Effector memory CD8-positive, alpha-beta T cell (primary cell): Measurements from ENCODE around the gene TBL2.
"Not testable (repeated sequence)": the region's sequence is repeated elsewhere in the genome, so short reads cannot be mapped to it uniquely, and the experiment has no call there.

Source experiments
- ATAC-seq: fragments of 150-1000 bp; cut with Tn5 transposase; replicated peaks from 2 replicates; pipeline ENCODE4 v1.10.0; 2021; ENCODE audit warnings: mild to moderate bottlenecking, moderate library complexity
- DNase-seq, 3 experiments: peaks; one replicate each; pipeline ENCODE4 v3.0.0; 2021
- H3K27ac Mint-ChIP-seq, 2 donors: one replicate each; pipeline ENCODE4 v1.8.0; 2022; ENCODE audit warnings: mild to moderate bottlenecking in 2 of 2, mixed read lengths in 2 of 2, moderate library complexity in 2 of 2
- H3K27me3 Mint-ChIP-seq, 2 donors: one replicate each; pipeline ENCODE4 v1.8.0; 2022; ENCODE audit warnings: mixed read lengths in 2 of 2
- H3K36me3 Mint-ChIP-seq: one replicate; pipeline ENCODE4 v1.8.0; 2022; ENCODE audit warnings: mild to moderate bottlenecking, moderate library complexity, mixed read lengths; ENCODE audit not compliant: insufficient read depth
- H3K4me1 Mint-ChIP-seq, 2 donors: one replicate each; pipeline ENCODE4 v1.8.0; 2022; ENCODE audit warnings: low read depth in 2 of 2, mixed read lengths in 2 of 2
- H3K4me3 Mint-ChIP-seq, 2 donors: one replicate each; pipeline ENCODE4 v1.8.0; 2022; ENCODE audit warnings: mild to moderate bottlenecking in 2 of 2, mixed read lengths in 2 of 2, moderate library complexity in 2 of 2
- H3K9me3 Mint-ChIP-seq, 2 donors: one replicate each; pipeline ENCODE4 v1.8.0; 2022; ENCODE audit warnings: mixed read lengths in 2 of 2

Gene TBL2

DNA sequence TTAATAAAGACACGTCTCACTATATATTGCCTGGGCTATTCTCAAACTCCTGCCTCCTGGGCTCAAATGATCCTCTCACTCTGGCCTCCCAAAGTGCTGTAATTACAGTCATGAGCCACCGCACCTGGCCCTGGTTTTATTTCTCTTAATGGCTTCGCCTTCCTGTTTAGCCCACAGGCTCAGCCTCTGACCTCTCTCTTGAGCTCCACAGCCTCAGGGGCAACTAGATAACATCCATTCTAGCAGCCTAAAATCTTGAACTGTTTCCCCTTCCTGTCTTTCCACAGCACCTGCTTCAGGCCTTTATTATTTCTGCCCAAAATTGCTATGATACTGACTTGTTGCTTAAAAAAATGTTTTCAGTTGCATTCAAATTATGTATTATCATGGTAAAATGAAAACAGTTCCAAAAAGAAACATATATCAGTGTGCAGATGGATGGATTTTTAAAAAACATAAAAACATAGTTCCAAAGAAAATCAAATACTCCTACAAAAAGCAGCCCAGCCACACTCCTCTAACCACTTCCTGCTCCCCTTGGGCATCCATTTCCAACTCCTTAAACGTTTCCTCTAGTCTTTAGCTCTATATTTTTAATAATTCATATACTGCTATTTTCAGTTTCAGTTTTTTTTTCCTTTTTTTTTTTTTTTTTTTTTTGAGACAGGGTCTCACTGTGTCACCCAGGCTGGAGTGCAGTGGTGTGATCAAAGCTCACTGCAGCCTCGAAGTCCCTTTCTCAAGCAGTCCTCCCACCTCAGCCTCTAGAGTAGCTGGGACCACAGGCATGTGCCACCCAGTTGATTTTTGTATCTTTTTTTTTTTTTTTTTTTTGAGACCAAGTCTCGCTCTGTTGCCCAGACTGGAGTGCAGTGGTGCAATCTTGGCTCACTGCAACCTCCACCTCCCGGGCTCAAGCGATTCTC lies 51.2 kb downstream of the TBL2 start:
- DNase-seq (no peak), ATAC-seq (no peak)
- Mint-ChIP-seq H3K36me3 (peaks cover 10% of the 10 kb centered on the region), H3K4me1 (peaks cover 21 to 22% of the 10 kb centered on the region in 2 donors), H3K4me3 (peak overlapping the region; percentile 33 to 42), H3K27ac (peak overlapping the region; percentile 44 to 77), H3K27me3 (no peaks in the 10 kb centered on the region), H3K9me3 (no peaks in the 10 kb centered on the region)

DNA sequence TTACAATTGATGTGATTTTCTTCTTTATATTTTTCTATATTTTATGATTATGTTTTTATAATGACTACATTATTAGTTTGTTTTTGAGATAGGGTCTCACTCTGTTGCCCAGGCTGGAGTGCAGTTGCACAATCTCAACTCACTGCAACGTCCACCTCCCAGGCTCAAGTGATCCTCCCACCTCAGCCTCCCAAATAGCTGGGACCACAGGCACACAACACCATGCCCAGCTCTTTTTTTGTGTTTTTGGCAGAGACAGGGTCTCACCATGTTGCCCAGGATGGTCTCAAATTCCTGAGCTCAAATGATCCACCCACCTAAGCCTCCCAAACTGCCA lies 52.3 kb downstream of the TBL2 start:
- ATAC-seq, H3K9me3 Mint-ChIP-seq, H3K27me3 Mint-ChIP-seq, DNase-seq: not testable (repeated sequence)
- peaks cover 17% of the 10 kb centered on the region for H3K36me3 Mint-ChIP-seq
- peak overlapping the region in 1 of 2 donors; percentile 54 for H3K4me3 Mint-ChIP-seq
- H3K27ac Mint-ChIP-seq: peak overlapping the region in 1 of 2 donors; percentile 72
- H3K4me1 Mint-ChIP-seq: peaks cover 22 to 23% of the 10 kb centered on the region in 2 donors

GRCh38 chr7:73522105-73522872 lies 56.1 kb downstream of the TBL2 start, which contains the start of gene BAZ1B:
TSS of gene BAZ1B (minus strand) at chr7:73522293. CDS start at chr7:73521933, 360 bp downstream.
- Mint-ChIP-seq H3K9me3 (no peaks in the 10 kb centered on the region), H3K4me1 (peaks cover 45 to 53% of the 10 kb centered on the region in 2 donors), H3K27me3 (no peaks in the 10 kb centered on the region), H3K36me3 (peaks cover 37% of the 10 kb centered on the region), H3K4me3 (peak within 1 kb of the TSS; percentile 87 to 92), H3K27ac (peak within 1 kb of the TSS; percentile 97)
- peak; percentile 90 to 94 (median 91) for DNase-seq
- peak; percentile 92 for ATAC-seq

- Mint-ChIP-seq H3K27me3 (no peaks in the 10 kb centered on the region), H3K4me3 (peak overlapping the region; percentile 82 to 88), H3K9me3 (no peaks in the 10 kb centered on the region), H3K4me1 (peaks cover 42 to 53% of the 10 kb centered on the region in 2 donors), H3K27ac (peak overlapping the region; percentile 97), H3K36me3 (peaks cover 42% of the 10 kb centered on the region)
- no peak for DNase-seq
- ATAC-seq: peak; percentile 31
These were observed 56.7 kb downstream of the TBL2 start for GRCh38 chr7:73521636-73522104.

DNA sequence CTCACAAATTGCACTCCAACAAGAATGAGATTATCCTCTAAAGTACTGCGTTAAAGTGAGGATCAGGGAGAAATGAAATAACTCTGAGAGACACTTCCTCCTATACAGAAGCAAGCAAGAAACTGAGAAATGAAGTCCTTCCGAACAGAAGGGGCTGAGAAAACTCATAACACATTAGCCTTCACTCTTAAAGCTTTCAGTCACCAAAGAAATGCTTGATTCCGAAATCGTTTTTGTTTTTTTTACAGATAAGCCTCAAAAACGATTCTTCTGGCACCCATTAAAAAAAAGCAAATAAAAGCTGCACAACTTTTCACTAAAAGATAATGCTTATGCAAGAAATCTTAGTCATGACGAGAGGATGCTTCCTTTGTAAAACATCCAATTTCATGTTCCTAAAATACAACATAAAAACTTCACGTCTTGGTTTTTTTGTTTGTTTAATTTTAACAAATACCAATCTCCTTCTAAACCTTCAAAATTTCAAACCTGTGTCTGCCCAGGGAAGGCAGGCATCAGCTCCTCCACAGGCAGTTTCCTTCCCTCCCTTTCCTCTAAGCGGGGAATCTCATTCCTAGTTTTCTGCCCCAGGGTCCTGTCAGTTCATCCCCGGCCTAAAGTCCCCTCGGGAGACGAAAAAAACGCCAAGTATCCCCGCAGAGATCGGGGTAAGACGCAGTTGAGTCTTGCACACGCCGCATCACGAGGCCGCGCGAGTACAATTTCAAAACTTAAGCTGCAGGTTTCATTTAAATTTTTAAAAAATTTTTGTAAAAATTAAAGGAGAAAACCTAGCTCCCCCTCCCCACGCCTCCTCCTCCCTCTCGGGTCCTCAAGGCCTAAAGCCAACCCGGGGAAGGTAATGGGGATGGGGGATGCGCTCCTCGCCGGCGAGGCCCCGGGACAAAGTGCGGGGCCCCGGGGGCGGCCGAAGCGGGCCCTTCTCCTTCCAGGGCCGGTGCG lies 57.4 kb downstream of the TBL2 start:
- no peaks in the 10 kb centered on the region for H3K27me3 Mint-ChIP-seq
- peak overlapping the region; percentile 81 to 92 for H3K27ac Mint-ChIP-seq
- peaks cover 42 to 53% of the 10 kb centered on the region in 2 donors for H3K4me1 Mint-ChIP-seq
- peak overlapping the region; percentile 87 to 92 for H3K4me3 Mint-ChIP-seq
- H3K9me3 Mint-ChIP-seq: no peaks in the 10 kb centered on the region
- DNase-seq: no peak
- H3K36me3 Mint-ChIP-seq: peaks cover 49% of the 10 kb centered on the region
- no peak for ATAC-seq

DNA sequence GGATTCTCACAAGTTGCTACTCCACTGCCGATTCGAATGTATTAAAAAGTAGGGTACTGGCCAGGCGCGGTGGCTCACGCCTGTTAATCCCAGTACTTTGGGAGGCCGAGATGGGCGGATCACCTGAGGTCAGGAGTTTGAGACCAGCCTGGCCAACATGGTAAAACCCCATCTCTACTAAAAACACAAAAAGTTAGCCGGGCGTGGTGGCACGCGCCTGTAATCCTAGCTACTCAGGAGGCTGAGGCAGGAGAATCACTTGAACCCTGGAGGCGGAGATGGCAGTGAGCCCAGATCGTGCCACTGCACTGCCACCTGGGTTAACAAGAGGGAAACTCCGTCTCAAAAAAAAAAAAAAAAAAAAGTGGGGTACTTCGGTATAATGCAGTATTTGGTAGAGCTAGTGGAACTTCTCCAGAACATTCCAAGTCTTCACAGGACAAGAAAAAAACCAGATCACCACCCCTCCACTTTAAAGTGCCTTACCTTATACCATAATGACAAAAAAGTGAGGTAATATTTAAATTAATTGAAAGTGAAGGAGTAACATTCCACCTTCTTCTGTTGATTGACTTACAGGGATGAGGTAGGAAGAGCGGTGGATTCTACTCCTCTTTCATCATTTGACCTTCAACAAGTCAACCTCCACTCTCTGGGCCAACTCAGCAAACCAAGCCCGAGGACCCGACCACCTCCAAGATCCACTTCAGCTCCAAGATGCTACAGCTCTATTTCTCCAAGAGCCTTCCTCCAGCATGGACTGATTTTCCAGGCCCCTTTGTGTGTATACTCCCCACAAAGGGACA lies 58.3 kb downstream of the TBL2 start:
- H3K36me3 Mint-ChIP-seq: peaks cover 57% of the 10 kb centered on the region

GRCh38 chr7:73518470-73518869 lies 59.9 kb downstream of the TBL2 start:
- peaks cover 35 to 49% of the 10 kb centered on the region in 2 donors for H3K4me1 Mint-ChIP-seq
- H3K27ac Mint-ChIP-seq: peak overlapping the region; percentile 81 to 92
- no peaks in the 10 kb centered on the region for H3K27me3 Mint-ChIP-seq
- DNase-seq (no peak), ATAC-seq (no peak)
- peaks cover 73% of the 10 kb centered on the region for H3K36me3 Mint-ChIP-seq
- H3K4me3 Mint-ChIP-seq: peak overlapping the region; percentile 87 to 92
- no peaks in the 10 kb centered on the region for H3K9me3 Mint-ChIP-seq

More for the DNA sequence above, 58.3 kb downstream of the TBL2 start:
- peak overlapping the region; percentile 81 to 92 for H3K27ac Mint-ChIP-seq
- DNase-seq (peak in 2 of 3 experiments; percentile 6 to 18), ATAC-seq (no peak)
- no peaks in the 10 kb centered on the region for H3K9me3 Mint-ChIP-seq
- H3K27me3 Mint-ChIP-seq: no peaks in the 10 kb centered on the region
- peak overlapping the region; percentile 87 to 92 for H3K4me3 Mint-ChIP-seq
- H3K4me1 Mint-ChIP-seq: peaks cover 37 to 49% of the 10 kb centered on the region in 2 donors
